H9 (cell line): ENCODE measurements around the gene SEMA3D. TPM values are rescaled to one million over a fixed set of nuclear protein-coding genes. Genes with fewer than 3 reads are reported as not detected.

ENCODE experiments used
- DNase-seq: peaks from one replicate; pipeline ENCODE4 v3.0.0-alpha.2; 2017
- H2AFZ ChIP-seq: one replicate; pipeline ENCODE4 v1.6.1; 2013; ENCODE audit warnings: mild to moderate bottlenecking, low read length, control low read depth, moderate library complexity
- H2AK5ac ChIP-seq: 2 replicates; pipeline ENCODE4 v1.6.1; 2013; ENCODE audit warnings: low read length, control low read depth, mixed read lengths; ENCODE audit not compliant: insufficient read length
- H2BK120ac ChIP-seq: one replicate; pipeline ENCODE4 v1.6.1; 2013; ENCODE audit warnings: low read depth, mild to moderate bottlenecking, low read length, control low read depth, inconsistent platforms; ENCODE audit not compliant: poor library complexity, severe bottlenecking
- H2BK12ac ChIP-seq: 2 replicates; pipeline ENCODE4 v1.6.1; 2013; ENCODE audit warnings: low read length, control low read depth, mixed read lengths, low read depth; ENCODE audit not compliant: insufficient read length
- H2BK15ac ChIP-seq: 2 replicates; pipeline ENCODE4 v1.6.1; 2013; ENCODE audit warnings: low read depth, low read length, control low read depth
- H2BK20ac ChIP-seq: one replicate; pipeline ENCODE4 v1.6.1; 2013; ENCODE audit warnings: low read depth, mild to moderate bottlenecking, low read length, control low read depth, inconsistent platforms; ENCODE audit not compliant: poor library complexity, severe bottlenecking
- H2BK5ac ChIP-seq: 2 replicates; pipeline ENCODE4 v1.6.1; 2013; ENCODE audit warnings: low read length, control low read depth, mixed read lengths; ENCODE audit not compliant: insufficient read length
- H3K14ac ChIP-seq: 2 replicates; pipeline ENCODE4 v1.6.1; 2013; ENCODE audit warnings: low read length, control low read depth; ENCODE audit not compliant: insufficient read depth
- H3K18ac ChIP-seq: 2 replicates; pipeline ENCODE4 v1.6.1; 2013; ENCODE audit warnings: low read depth, mild to moderate bottlenecking, mixed read lengths, low read length, control low read depth; ENCODE audit not compliant: insufficient read length
- H3K23ac ChIP-seq: 2 replicates; pipeline ENCODE4 v1.6.1; 2013; ENCODE audit warnings: low read length, control low read depth, mixed read lengths, low read depth; ENCODE audit not compliant: insufficient read length
- H3K23me2 ChIP-seq: 2 replicates; pipeline ENCODE4 v1.6.1; 2013; ENCODE audit warnings: low read depth, mild to moderate bottlenecking, mixed read lengths, low read length, control low read depth; ENCODE audit not compliant: insufficient read length, poor library complexity, severe bottlenecking
- H3K27ac ChIP-seq: 2 replicates; pipeline ENCODE4 v1.5.1; 2013; ENCODE audit warnings: low read length, control low read depth, mixed read lengths, low read depth; ENCODE audit not compliant: insufficient read length
- H3K27me3 ChIP-seq: 2 replicates; pipeline ENCODE4 v1.6.1; 2013; ENCODE audit warnings: low read length, control low read depth, inconsistent platforms; ENCODE audit not compliant: insufficient read depth
- H3K4ac ChIP-seq: 2 replicates; pipeline ENCODE4 v1.6.1; 2013; ENCODE audit warnings: low read depth, mild to moderate bottlenecking, control low read depth, inconsistent platforms, low read length, moderate library complexity
- H3K4me1 ChIP-seq: 2 replicates; pipeline ENCODE4 v1.6.1; 2013; ENCODE audit warnings: low read length, control low read depth, inconsistent platforms; ENCODE audit not compliant: insufficient read depth
- H3K4me2 ChIP-seq: 2 replicates; pipeline ENCODE4 v1.6.1; 2013; ENCODE audit warnings: low read length, control low read depth, mixed read lengths; ENCODE audit not compliant: insufficient read length, insufficient read depth
- H3K56ac ChIP-seq: 2 replicates; pipeline ENCODE4 v1.6.1; 2013; ENCODE audit warnings: low read depth, mild to moderate bottlenecking, mixed read lengths, low read length, control low read depth; ENCODE audit not compliant: insufficient read length
- H3K79me1 ChIP-seq: 2 replicates; pipeline ENCODE4 v1.6.1; 2013; ENCODE audit warnings: low read depth, mild to moderate bottlenecking, moderate library complexity, low read length, control low read depth, inconsistent platforms; ENCODE audit not compliant: insufficient read depth, poor library complexity, severe bottlenecking
- H3K79me2 ChIP-seq: 2 replicates; pipeline ENCODE4 v1.6.1; 2013; ENCODE audit warnings: low read length, control low read depth, inconsistent platforms; ENCODE audit not compliant: insufficient read depth
- H3K9ac ChIP-seq: 2 replicates; pipeline ENCODE4 v1.6.1; 2013; ENCODE audit warnings: low read length, control low read depth, mixed read lengths; ENCODE audit not compliant: insufficient read length; ENCODE audit errors: extremely low read depth
- H3K9me3 ChIP-seq: one replicate; pipeline ENCODE4 v1.6.1; 2013; ENCODE audit warnings: low read depth, low read length, inconsistent platforms; ENCODE audit not compliant: control insufficient read depth
- H3T11ph ChIP-seq: one replicate; pipeline ENCODE4 v1.6.1; 2013; ENCODE audit warnings: mild to moderate bottlenecking, low read length, control low read depth, inconsistent platforms
- H4K20me1 ChIP-seq: one replicate; pipeline ENCODE4 v1.6.1; 2013; ENCODE audit not compliant: control insufficient read depth, insufficient read length, insufficient read depth
- H4K5ac ChIP-seq: 2 replicates; pipeline ENCODE4 v1.6.1; 2013; ENCODE audit warnings: low read depth, mild to moderate bottlenecking, mixed read lengths, low read length, control low read depth; ENCODE audit not compliant: insufficient read length
- H4K8ac ChIP-seq: replicated peaks from 2 replicates; pipeline ENCODE4 v1.6.1; 2013; ENCODE audit warnings: low read length, control low read depth, mixed read lengths, low read depth; ENCODE audit not compliant: insufficient read length
- H4K91ac ChIP-seq: 2 replicates; pipeline ENCODE4 v1.6.1; 2013; ENCODE audit warnings: low read depth, mild to moderate bottlenecking, moderate library complexity, mixed read lengths, low read length, control low read depth; ENCODE audit not compliant: insufficient read length
- H3K27ac Mint-ChIP-seq, 3 experiments: 2 replicates in 2 of 3; 3 replicates in 1 of 3; pipeline ENCODE4 v1.8.0; 2020 to 2021; ENCODE audit warnings: mixed read lengths in 3 of 3, mild to moderate bottlenecking in 1 of 3, moderate library complexity in 1 of 3
- H3K27me3 Mint-ChIP-seq: 2 replicates; pipeline ENCODE4 v1.8.0; 2021; ENCODE audit warnings: low read depth, mild to moderate bottlenecking, moderate library complexity, mixed read lengths
- H3K36me3 Mint-ChIP-seq, 3 experiments: 2 replicates in 2 of 3; 3 replicates in 1 of 3; pipeline ENCODE4 v1.8.0; 2020 to 2021; ENCODE audit warnings: low read depth in 3 of 3, mixed read lengths in 3 of 3; ENCODE audit not compliant: insufficient read depth in 1 of 3
- H3K4me1 Mint-ChIP-seq, 2 experiments: 2 replicates each; pipeline ENCODE4 v1.8.0; 2020; ENCODE audit warnings: mixed read lengths in 2 of 2
- H3K4me3 Mint-ChIP-seq, 2 experiments: 2 replicates in 1 of 2; 3 replicates in 1 of 2; pipeline ENCODE4 v1.8.0; 2020 to 2021; ENCODE audit warnings: mild to moderate bottlenecking in 2 of 2, mixed read lengths in 2 of 2, moderate library complexity in 1 of 2
- H3K9me3 Mint-ChIP-seq, 2 experiments: 2 replicates in 1 of 2; 3 replicates in 1 of 2; pipeline ENCODE4 v1.8.0; 2020; ENCODE audit warnings: mild to moderate bottlenecking in 2 of 2, mixed read lengths in 2 of 2, moderate library complexity in 1 of 2
- CTCF ChIP-seq: fragments of 200-600 bp; sonication (generic); conservative IDR thresholded peaks from 3 replicates; pipeline ENCODE4 v1.8.0; 2021; ENCODE audit warnings: antibody characterized with exemption, mild to moderate bottlenecking
- WGBS: extraction: QIAGEN DNeasy Blood & Tissue Kit; methylation state at CpG from one replicate; pipeline ENCODE4 v1.1.7; 2013; ENCODE audit warnings: missing lambda C conversion rate, low lambda C conversion rate, mixed read lengths; ENCODE audit not compliant: insufficient read length; ENCODE audit errors: extremely low coverage; 5-methylcytosine and 5-hydroxymethylcytosine counted together
- total RNA-seq: library from RNA; stranded (reverse); gene quantifications from 2 replicates; pipeline ENCODE4 v1.2.1, GENCODE V29; 2021

Gene SEMA3D
- total RNA-seq, 1 experiment from 2014 or later: 5.4 TPM

- no peak overlapping the region for H2BK20ac ChIP-seq
- no peak overlapping the region for H3T11ph ChIP-seq
- H2BK120ac ChIP-seq: no peak overlapping the region
- H2AFZ ChIP-seq: no peak overlapping the region
- no peak overlapping the region for H3K14ac ChIP-seq
- no peak overlapping the region for H2AK5ac ChIP-seq
- no peak overlapping the region for H4K8ac ChIP-seq
- H3K4me1 Mint-ChIP-seq: peaks cover 37 to 38% of the 10 kb centered on the region in 2 experiments
- no peak overlapping the region for H2BK12ac ChIP-seq
- no peaks in the 10 kb centered on the region for H3K9me3 ChIP-seq
- H3K56ac ChIP-seq: no peak overlapping the region
- no peak for DNase-seq
- peaks cover 8% of the 10 kb centered on the region; the same call in 1 of the 2 replicates for H3K4me1 ChIP-seq
- H3K4me2 ChIP-seq: no peak overlapping the region
- peak overlapping the region in 1 of 3 experiments; percentile 3; a peak in 2 of 7 replicates for H3K27ac Mint-ChIP-seq
- no peak overlapping the region for H4K91ac ChIP-seq
- no peak overlapping the region for H3K18ac ChIP-seq
- no peak overlapping the region for H3K4ac ChIP-seq
- H3K36me3 Mint-ChIP-seq: no peaks in the 10 kb centered on the region
- no peaks in the 10 kb centered on the region for H3K79me2 ChIP-seq
- no CpG with 5 or more reads among the region's 1 CpG for WGBS
- no peaks in the 10 kb centered on the region for H3K9me3 Mint-ChIP-seq
- H3K27me3 ChIP-seq: no peaks in the 10 kb centered on the region
- no peak overlapping the region for H3K4me3 Mint-ChIP-seq
- no peaks in the 10 kb centered on the region for H3K27me3 Mint-ChIP-seq
- no peak overlapping the region for H3K9ac ChIP-seq
- no peak overlapping the region for H2BK5ac ChIP-seq
- TF ChIP-seq CTCF: no peak
- no peak overlapping the region for H3K27ac ChIP-seq
- no peaks in the 10 kb centered on the region for H3K79me1 ChIP-seq
- no peak overlapping the region for H2BK15ac ChIP-seq
- H4K20me1 ChIP-seq: no peaks in the 10 kb centered on the region
- H3K23ac ChIP-seq: no peak overlapping the region
- no peak overlapping the region for H4K5ac ChIP-seq
- no peaks in the 10 kb centered on the region for H3K23me2 ChIP-seq
These were observed 186.0 kb downstream of the SEMA3D start for GRCh38 chr7:85000735-85001350.
